Stimulated activated effector memory CD8-positive, alpha-beta T cell treated with anti-CD3 and anti-CD28 coated beads, Interleukin-12 subunit alpha, Interleukin-12 subunit beta, amount 100 ng/mL, for 72 hours (primary cell): Measurements from ENCODE around the gene RPP25L.

Experiments used
- ATAC-seq: fragments of 150-1000 bp; cut with Tn5 transposase; 2 replicates; pipeline ENCODE4 v1.10.0; 2021
- DNase-seq, 2 donors: peaks; one replicate each; pipeline ENCODE4 v3.0.0; 2021 to 2022; ENCODE audit warnings: low spot score in 2 of 2
- H3K27ac Mint-ChIP-seq: one replicate; pipeline ENCODE4 v1.8.0; 2022; ENCODE audit warnings: mild to moderate bottlenecking, mixed read lengths
- H3K36me3 Mint-ChIP-seq: one replicate; pipeline ENCODE4 v1.8.0; 2022; ENCODE audit warnings: mild to moderate bottlenecking, mixed read lengths
- H3K4me1 Mint-ChIP-seq: one replicate; pipeline ENCODE4 v1.8.0; 2022; ENCODE audit warnings: mixed read lengths
- H3K4me3 Mint-ChIP-seq: one replicate; pipeline ENCODE4 v1.8.0; 2022; ENCODE audit warnings: mild to moderate bottlenecking, mixed read lengths
- H3K9me3 Mint-ChIP-seq: one replicate; pipeline ENCODE4 v1.8.0; 2022; ENCODE audit warnings: mixed read lengths

Gene RPP25L

DNA sequence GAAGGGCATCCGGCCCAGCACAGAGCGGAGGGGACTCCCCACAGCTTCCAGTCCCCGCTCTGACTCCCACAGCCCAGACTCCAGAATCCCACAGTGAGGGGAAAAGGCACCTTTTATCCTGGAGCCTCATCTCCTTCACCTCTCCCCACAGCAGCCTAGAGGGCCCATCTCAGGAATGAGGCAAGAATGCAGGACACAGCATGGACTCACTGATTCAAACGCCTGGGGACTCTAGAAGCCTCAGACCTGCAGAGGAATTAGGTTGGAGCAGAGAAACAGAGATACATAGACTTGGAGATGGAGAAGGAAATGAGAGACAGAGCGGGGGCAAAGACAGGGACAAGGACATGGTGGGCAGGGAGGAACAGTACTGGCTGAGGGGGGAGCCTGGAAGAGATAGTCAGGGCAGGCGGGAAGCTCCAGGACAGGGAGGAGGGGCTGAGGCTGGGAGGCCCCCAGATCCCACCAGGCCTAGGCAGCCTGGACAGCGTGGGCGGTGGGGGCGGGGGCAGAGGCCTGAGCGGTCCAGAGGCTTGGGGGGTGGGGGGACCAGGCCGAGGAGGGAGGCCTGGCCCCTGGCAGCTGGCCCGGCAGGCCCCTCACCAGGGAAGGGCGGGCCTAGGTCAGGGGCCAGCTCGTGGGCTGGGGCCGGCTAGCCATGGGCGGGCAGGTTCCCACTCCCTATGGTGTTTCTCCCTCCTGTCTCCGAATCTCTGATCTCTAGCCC is 38.1 kb downstream of the RPP25L start:
- no peak overlapping the region for H3K4me3 Mint-ChIP-seq
- no peak for DNase-seq
- H3K36me3 Mint-ChIP-seq = no peaks in the 10 kb centered on the region
- no peak overlapping the region for H3K27ac Mint-ChIP-seq
- no peak for ATAC-seq
- peaks cover 24% of the 10 kb centered on the region for H3K4me1 Mint-ChIP-seq
- H3K9me3 Mint-ChIP-seq = no peaks in the 10 kb centered on the region

DNA sequence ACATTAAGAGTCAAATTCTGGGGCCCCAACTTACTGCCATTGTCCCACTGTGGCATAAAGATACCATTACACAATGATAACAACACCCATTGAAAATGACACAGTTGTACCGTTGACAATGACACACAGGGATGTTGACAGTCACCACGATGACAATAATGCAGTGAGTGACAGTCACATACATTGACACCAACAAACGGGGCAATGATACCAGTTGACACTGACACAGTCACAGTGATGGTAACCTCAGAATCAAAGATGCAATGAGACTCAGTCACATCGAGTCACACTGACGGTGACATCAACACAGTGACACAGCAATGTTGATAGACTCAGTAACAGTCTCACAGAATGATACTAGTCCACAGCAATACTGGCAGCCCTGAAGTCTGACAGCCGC is 39.3 kb downstream of the RPP25L start:
- ATAC-seq = peak; percentile 48
- Mint-ChIP-seq H3K36me3 (no peaks in the 10 kb centered on the region), H3K9me3 (no peaks in the 10 kb centered on the region), H3K27ac (no peak overlapping the region), H3K4me1 (peaks cover 19% of the 10 kb centered on the region), H3K4me3 (no peak overlapping the region)
- no peak for DNase-seq

DNA sequence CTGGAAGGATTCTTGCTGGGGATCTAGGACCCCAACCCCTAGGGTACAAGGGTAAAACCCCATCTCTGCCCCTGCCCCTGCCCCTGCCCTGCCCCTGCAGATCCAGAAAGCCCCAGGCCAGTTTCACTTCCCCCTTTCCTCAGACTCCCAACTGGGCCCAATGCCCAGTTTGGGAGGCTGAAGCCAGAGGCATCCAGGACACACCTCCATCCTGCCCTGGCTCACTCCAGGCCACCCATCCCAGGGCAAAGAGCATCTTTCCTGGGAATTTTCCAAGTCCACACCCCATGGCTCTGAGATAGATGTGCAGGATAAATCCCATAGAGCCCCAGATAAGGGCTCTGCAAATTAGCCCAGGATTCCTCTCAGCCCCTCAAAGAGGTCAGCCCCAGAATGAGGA is 39.8 kb downstream of the RPP25L start:
- no peak for ATAC-seq
- DNase-seq = no peak
- no peaks in the 10 kb centered on the region for H3K9me3 Mint-ChIP-seq
- H3K36me3 Mint-ChIP-seq = no peaks in the 10 kb centered on the region
- H3K4me3 Mint-ChIP-seq = no peak overlapping the region
- peaks cover 13% of the 10 kb centered on the region for H3K4me1 Mint-ChIP-seq
- no peak overlapping the region for H3K27ac Mint-ChIP-seq

DNA sequence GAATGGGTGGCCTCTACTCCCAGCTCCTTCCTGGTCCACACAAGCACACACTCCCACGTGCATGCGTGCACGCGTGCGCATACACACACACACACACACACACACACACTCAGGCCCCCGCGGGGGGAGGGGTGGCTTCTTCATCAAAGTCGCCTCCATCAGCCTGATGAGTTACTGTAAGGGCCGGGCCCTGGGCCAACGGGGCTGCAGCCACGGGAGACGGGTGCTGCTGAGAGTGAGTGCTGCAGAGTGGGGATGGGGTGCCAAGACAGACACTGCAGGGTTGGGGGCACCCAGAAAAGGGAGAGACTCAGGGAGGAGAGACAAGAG is 40.5 kb downstream of the RPP25L start:
- DNase-seq (no peak), ATAC-seq (no peak)
- H3K9me3 Mint-ChIP-seq = no peaks in the 10 kb centered on the region
- no peaks in the 10 kb centered on the region for H3K36me3 Mint-ChIP-seq
- H3K4me3 Mint-ChIP-seq = no peak overlapping the region
- peaks cover 8% of the 10 kb centered on the region for H3K4me1 Mint-ChIP-seq
- H3K27ac Mint-ChIP-seq = no peak overlapping the region

DNA sequence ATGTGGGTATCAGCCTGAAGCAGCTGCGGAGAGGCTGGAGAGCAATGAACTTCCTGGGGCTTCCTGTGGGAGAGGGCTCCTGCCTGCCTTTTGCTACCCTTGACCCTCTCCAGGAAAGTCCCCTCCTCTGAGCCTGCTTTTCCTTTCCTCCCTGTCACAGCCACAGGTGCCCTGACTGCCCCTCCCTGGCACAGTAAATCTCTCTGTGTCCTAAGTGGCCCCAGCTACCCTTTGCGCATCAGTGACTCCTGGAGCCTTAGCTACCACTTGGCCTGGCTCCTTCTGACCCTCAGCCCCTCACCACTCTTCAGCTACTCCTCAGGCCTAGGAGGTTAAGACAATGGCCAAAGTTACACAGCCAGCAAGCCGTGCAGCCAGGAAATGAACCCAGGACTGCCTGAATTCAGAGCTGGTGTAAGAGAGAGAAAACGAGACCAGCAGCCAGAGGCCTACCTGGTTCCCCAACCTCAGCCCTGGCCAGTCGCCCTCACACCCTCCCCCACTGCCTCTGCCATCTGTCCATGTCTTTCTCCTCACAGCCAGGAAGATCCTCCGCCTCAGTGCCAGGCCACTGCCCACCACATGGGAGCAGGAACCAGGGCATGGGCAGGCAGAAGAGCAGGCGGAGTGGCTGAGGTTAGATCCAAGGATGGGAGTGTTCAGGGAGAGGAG is 41.0 kb downstream of the RPP25L start:
- DNase-seq = no peak
- no peaks in the 10 kb centered on the region for H3K9me3 Mint-ChIP-seq
- no peak for ATAC-seq
- no peaks in the 10 kb centered on the region for H3K36me3 Mint-ChIP-seq
- no peak overlapping the region for H3K27ac Mint-ChIP-seq
- H3K4me1 Mint-ChIP-seq = peaks cover 3% of the 10 kb centered on the region
- no peak overlapping the region for H3K4me3 Mint-ChIP-seq

DNA sequence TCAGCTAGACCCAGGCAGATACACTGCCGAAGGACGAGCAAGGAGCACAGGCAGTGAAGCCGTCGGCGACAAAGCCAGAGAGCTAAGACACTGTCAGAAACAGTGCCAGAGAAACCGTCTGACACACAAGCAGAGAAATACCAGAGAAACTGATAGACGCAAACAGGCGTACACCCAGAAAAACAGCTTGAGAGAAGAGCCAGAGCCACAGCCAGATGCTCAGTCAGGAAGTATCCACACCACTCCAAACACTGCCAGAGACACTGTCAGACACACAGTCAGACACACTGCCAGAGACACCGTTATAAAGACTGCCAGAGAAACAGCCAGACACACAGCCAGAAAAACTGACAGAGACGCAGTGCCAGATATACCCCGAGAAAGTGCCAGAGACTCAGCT is 41.5 kb downstream of the RPP25L start:
- H3K4me1 Mint-ChIP-seq = no peaks in the 10 kb centered on the region
- DNase-seq (no peak), ATAC-seq (no peak)
- no peaks in the 10 kb centered on the region for H3K36me3 Mint-ChIP-seq
- H3K9me3 Mint-ChIP-seq = no peaks in the 10 kb centered on the region
- H3K27ac Mint-ChIP-seq = no peak overlapping the region
- no peak overlapping the region for H3K4me3 Mint-ChIP-seq

DNA sequence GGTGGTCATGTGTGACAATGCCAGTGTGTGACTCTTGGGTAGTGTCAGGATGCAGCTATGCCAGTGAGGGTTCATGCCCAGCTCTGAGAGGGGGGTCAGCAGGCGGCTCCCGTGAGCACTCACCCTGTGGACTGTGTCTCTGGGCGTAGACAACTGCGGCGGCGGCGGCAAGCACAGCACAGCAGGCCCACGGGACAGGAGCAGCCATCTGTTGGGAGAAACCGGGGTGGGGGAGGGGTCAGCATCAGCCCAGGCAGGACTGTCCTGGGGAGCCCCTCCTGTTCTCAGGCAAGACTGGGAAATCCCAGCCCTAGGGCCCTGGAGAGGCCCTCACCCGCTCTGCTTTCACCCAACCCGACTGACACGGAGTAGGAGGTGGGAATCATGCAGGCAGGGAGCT is 43.1 kb downstream of the RPP25L start:
- DNase-seq (no peak), ATAC-seq (no peak)
- Mint-ChIP-seq H3K36me3 (no peaks in the 10 kb centered on the region), H3K4me1 (no peaks in the 10 kb centered on the region), H3K4me3 (no peak overlapping the region), H3K9me3 (no peaks in the 10 kb centered on the region), H3K27ac (no peak overlapping the region)

DNA sequence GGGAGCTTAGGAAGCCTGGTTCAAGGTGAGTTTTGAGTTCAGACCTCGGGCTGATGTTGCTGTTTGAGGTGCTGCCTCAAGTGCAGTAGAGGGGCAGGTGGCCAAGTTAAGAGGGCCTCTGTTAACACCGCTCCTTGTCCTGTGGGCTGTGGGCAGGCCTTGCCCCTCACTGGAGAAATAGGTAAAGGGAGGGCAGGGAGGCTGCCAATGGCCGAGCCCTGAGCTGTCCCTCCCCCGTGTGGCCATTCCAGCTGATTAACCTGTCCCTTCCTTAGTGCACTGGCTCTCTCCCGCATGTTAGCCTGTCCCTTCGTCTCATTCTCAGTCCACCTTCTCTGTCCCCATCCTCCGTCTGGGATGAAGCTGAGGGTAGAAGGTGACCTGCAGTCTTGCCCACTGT is 43.8 kb downstream of the RPP25L start:
- Mint-ChIP-seq H3K36me3 (no peaks in the 10 kb centered on the region), H3K4me3 (no peak overlapping the region), H3K4me1 (no peaks in the 10 kb centered on the region), H3K9me3 (no peaks in the 10 kb centered on the region), H3K27ac (no peak overlapping the region)
- DNase-seq = no peak
- ATAC-seq = no peak

DNA sequence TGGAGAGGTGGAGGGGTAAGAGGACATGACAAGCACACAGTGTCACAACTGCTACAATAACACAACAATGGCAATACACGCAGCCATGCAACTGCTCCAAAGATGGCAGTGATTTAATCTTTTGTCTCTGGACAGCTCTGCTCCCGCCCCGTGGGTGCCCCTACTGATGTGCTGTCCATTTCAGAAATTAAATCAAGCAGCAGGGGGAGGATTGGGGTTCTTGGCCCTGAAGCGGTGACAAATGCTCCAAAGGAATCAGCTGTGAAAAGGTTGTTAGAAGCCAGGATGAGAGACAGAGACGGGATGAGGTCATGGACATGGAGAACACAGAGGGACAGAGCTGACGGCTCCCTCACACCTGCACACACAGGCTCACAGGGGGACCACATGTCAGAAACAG is 44.9 kb downstream of the RPP25L start:
- ATAC-seq = no peak
- DNase-seq = no peak
- Mint-ChIP-seq H3K9me3 (no peaks in the 10 kb centered on the region), H3K4me3 (no peak overlapping the region), H3K36me3 (no peaks in the 10 kb centered on the region), H3K4me1 (no peaks in the 10 kb centered on the region), H3K27ac (no peak overlapping the region)

DNA sequence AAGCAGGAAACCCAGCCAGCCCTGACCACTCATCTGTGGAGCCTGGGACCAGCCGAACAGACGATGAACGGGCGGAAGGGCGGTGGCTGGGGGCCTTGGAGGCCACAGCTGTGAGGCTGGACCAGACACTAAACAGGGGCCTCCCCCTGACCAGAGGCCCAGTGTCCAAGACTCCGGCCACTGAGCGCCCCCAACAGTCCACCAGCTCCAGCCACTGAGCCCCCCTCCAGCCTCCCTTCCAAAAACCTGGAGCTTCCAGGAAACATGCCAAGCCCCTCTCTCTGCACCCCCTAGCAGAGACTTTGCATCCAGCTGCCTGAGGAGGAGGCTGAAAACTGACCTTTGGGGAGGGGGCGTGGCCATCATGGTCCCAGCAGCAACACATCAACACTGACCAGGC is 45.6 kb downstream of the RPP25L start:
- no peak overlapping the region for H3K4me3 Mint-ChIP-seq
- ATAC-seq (no peak), DNase-seq (no peak)
- H3K36me3 Mint-ChIP-seq = no peaks in the 10 kb centered on the region
- H3K4me1 Mint-ChIP-seq = no peaks in the 10 kb centered on the region
- H3K9me3 Mint-ChIP-seq = no peaks in the 10 kb centered on the region
- no peak overlapping the region for H3K27ac Mint-ChIP-seq

DNA sequence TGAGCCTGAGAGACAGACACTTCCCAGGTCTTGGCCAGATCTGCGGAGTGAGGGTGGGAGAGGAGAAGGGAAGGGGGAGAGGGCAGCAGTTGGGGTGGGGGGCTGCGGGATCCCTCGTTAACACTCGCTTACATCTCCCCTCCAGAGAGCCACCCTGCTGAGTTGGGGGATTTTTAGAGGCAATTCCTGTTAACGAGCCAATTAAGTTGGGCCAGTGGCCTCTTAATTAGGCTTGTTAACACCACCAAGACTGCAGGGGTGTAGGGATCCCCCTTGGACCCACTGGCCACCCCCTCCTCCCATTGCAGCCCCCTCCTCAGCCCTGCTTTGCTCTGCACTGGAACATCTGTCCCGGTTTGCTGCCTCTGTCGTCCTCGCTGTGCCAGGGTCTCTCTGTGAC is 46.0 kb downstream of the RPP25L start:
- H3K27ac Mint-ChIP-seq = no peak overlapping the region
- no peaks in the 10 kb centered on the region for H3K9me3 Mint-ChIP-seq
- no peak for ATAC-seq

DNA sequence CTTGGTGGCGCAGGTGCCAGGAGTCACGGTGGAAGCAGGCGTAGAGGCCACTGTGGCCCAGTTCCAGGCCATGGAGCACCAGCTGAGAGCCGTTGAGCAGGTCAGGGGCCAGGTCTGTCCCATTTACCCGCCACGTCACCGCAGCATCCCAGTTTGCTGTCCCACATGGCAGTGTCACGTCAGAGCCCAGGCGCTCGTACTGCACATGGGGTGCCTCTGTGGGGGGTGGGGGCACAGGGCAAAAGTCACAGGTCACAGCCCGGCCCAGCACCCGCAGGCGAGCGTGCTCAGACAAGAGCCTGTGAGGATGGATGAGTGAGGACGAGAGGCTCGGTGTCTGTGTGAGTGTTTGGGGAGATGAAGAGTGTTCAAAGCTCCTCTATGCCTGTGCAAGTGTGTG is 47.3 kb downstream of the RPP25L start:
- H3K4me1 Mint-ChIP-seq = no peaks in the 10 kb centered on the region
- DNase-seq (no peak), ATAC-seq (no peak)
- H3K9me3 Mint-ChIP-seq = no peaks in the 10 kb centered on the region
- H3K4me3 Mint-ChIP-seq = no peak overlapping the region
- H3K36me3 Mint-ChIP-seq = no peaks in the 10 kb centered on the region
- no peak overlapping the region for H3K27ac Mint-ChIP-seq

More for the DNA sequence above, 46.0 kb downstream of the RPP25L start:
- Mint-ChIP-seq H3K4me1 (no peaks in the 10 kb centered on the region), H3K36me3 (no peaks in the 10 kb centered on the region), H3K4me3 (no peak overlapping the region)
- no peak for DNase-seq

DNA sequence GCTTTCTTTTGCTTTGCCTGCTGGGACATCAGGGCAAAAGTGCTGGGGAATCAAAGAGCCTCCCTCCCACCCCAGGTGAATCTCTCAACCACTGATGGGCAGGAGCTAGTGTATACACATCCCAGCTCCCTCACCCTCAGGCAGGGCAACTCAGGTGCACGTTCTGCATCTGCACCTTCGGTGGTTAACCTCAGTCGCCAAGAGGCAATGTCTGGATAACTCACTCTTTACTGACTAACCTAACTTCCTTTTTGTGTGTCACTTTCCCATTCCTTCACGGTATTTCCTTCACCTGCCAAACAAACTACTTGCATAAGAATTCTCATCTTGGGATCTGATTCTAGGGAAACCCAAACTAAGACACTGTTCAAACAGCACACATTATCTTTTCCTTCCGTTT is 48.6 kb downstream of the RPP25L start:
- Mint-ChIP-seq H3K9me3 (no peaks in the 10 kb centered on the region), H3K4me3 (no peak overlapping the region), H3K27ac (no peak overlapping the region), H3K4me1 (no peaks in the 10 kb centered on the region), H3K36me3 (no peaks in the 10 kb centered on the region)
- DNase-seq (no peak), ATAC-seq (no peak)

DNA sequence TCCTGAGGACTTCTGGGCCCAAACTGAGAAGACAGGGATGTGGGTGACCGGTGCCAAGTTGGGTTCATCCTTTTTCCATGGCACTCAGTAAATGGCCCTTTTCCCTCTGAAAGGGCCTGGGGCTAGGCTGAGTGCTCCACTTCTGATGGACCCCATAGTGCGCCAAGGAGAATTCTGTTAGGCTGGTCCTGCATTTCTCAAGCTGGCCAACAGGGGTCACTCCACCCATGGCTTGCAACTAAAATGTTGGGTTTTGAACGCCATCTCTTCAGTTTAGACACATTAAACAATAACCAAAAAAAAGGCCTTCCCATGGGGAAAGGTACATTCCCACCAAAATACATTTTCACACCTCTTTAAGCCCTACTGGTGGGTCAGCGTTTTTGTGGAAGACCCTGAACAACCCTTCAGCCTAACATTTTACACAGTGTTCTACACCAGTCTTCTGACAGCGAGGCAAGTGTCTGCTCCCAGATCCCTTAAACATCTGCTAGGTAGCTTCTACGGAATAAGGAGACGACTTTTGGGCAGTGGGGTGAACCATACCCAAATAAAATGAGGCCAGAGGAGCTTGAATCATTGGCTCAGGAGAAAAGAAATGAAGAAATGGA is 49.7 kb downstream of the RPP25L start:
- Mint-ChIP-seq H3K27ac (no peak overlapping the region), H3K4me1 (no peaks in the 10 kb centered on the region), H3K36me3 (no peaks in the 10 kb centered on the region), H3K9me3 (no peaks in the 10 kb centered on the region), H3K4me3 (no peak overlapping the region)
- DNase-seq = peak in 1 of 2 donors; percentile 69
- ATAC-seq = no peak

DNA sequence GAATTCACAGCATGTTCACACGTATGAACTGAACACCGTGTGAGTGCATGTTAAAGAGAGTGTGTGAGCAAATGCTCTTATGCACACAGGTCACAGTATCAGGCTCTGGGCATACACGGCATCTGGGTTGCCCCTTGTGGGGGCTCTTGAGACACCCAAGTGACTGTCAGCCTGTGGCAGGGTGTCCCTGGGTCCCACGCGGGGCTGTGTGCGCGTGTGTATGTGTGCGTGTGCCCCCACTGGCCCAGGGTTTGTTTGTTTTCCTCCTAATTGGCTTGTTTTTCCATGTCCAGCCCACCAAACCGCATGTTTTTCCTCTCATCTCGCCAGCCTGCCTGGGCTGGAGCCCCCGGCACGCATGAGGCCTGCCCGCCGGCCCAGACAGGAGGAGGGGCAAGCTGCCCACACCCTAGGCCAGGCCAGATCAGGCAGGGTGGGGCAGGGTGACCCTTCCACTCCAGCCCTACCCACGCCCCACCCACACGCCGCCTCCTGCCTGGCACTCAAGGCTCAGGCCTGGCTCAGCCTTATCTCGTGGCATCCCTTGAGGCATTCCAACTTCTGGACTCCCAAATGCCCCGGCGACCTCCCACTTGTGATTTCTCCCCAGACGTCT is 51.2 kb downstream of the RPP25L start:
- Mint-ChIP-seq H3K36me3 (no peaks in the 10 kb centered on the region), H3K4me1 (no peaks in the 10 kb centered on the region), H3K9me3 (no peaks in the 10 kb centered on the region), H3K4me3 (no peak overlapping the region), H3K27ac (no peak overlapping the region)
- no peak for DNase-seq
- no peak for ATAC-seq
